ENCODE measurements around the gene APOBEC3B. TPM values are rescaled to one million over a fixed set of nuclear protein-coding genes. Genes with fewer than 3 reads are reported as not detected.

APOBEC3B gene
- total and polyA plus RNA-seq, 2 donors (not counting 3 experiments of a cell fraction or from before 2014, with no cell fraction given), result 10.3 to 19.9 TPM

GRCh38 chr22:39029227-39029626, 47.1 kb downstream of the APOBEC3B start:
- dilution Hi-C loops (cut with MboI; ENCODE audit: extremely low pct_ligation_motif_present, low sequenced_read_pairs), result no loop called here
- no peaks in the 10 kb centered on the region for H4K20me1 ChIP-seq (replicated peaks; ENCODE audit: control insufficient read depth, extremely low read depth, insufficient read depth, low read length)
- no peak for FAIRE-seq

GRCh38 chr22:39030705-39031104, 48.6 kb downstream of the APOBEC3B start:
- CTCF ChIA-PET, result no interaction called here
- BruUV-seq (replicated peaks), result no TSS peak
- Histone ChIP-seq H3K79me2 (ENCODE audit: control insufficient read depth, insufficient read depth, low read length) (no peaks in the 10 kb centered on the region), H3K4me2 (ENCODE audit: insufficient read depth, low read length) (no peak overlapping the region), H3K4me1 (ENCODE audit: control insufficient read depth, extremely low read depth, insufficient read depth, low read length) (no peaks in the 10 kb centered on the region), H4K20me1 (replicated peaks; ENCODE audit: control insufficient read depth, extremely low read depth, insufficient read depth, low read length) (no peaks in the 10 kb centered on the region), H3K9ac (replicated peaks; ENCODE audit: extremely low read depth, insufficient read depth, low read length) (no peak overlapping the region), H3K36me3 (ENCODE audit: control insufficient read depth in 2 of 2, extremely low read depth in 1 of 2, insufficient read depth in 2 of 2, low read length in 2 of 2) (no peaks in the 10 kb centered on the region), H3K4me3 (replicated peaks in 1 of 3; ENCODE audit: insufficient read depth in 1 of 3, low read depth in 1 of 3, low read length in 3 of 3) (no peak overlapping the region), H3K27me3 (ENCODE audit: control insufficient read depth in 2 of 2, insufficient read depth in 2 of 2, low read length in 2 of 2) (no peaks in the 10 kb centered on the region), H3K27ac (ENCODE audit: insufficient read depth, low read depth, low read length) (no peak overlapping the region), H3K9me3 (replicated peaks; ENCODE audit: control insufficient read depth, insufficient read depth, low read length) (no peaks in the 10 kb centered on the region), H3K9me1 (replicated peaks; ENCODE audit: control insufficient read depth, extremely low read depth, insufficient read depth, low read length) (no peaks in the 10 kb centered on the region), H2AFZ (ENCODE audit: low read depth, low read length) (no peak overlapping the region)
- DNase-seq (ENCODE audit: low read depth, low spot score), result no peak
- TF ChIP-seq MYC (IDR thresholded peaks at IDR 0.05; ENCODE audit: low read depth, low read length), result no peak
- TF ChIP-seq JUN (IDR thresholded peaks at IDR 0.05; ENCODE audit: borderline replicate concordance, insufficient read depth, insufficient read length, low read depth), result no peak
- no peak for TF ChIP-seq CTCF (IDR thresholded peaks at IDR 0.05; ENCODE audit: extremely low read depth in 1 of 2, insufficient read depth in 1 of 2, low read depth in 1 of 2, low read length in 2 of 2)
- TF ChIP-seq EZH2 (IDR thresholded peaks at IDR 0.05; ENCODE audit: borderline replicate concordance, low read depth, low read length, severe bottlenecking), result no peak
- TF ChIP-seq MAX (IDR thresholded peaks at IDR 0.05; ENCODE audit: insufficient read depth, insufficient read length), result no peak
- TF ChIP-seq GATA2 (IDR thresholded peaks at IDR 0.05; ENCODE audit: insufficient read depth, insufficient read length, low read depth, low read length), result no peak
- TF ChIP-seq POLR2AphosphoS5 (IDR thresholded peaks at IDR 0.05; ENCODE audit: insufficient read depth, low read depth, low read length), result no peak
- TF ChIP-seq FOS (IDR thresholded peaks at IDR 0.05; ENCODE audit: borderline replicate concordance, insufficient read depth, low read length), result no peak
- TF ChIP-seq POLR2A (IDR thresholded peaks at IDR 0.05; ENCODE audit: low read depth, low read length), result no peak
- no peak for FAIRE-seq
- POLR2A ChIA-PET, result no interaction called here
- dilution Hi-C loops (cut with MboI; ENCODE audit: extremely low pct_ligation_motif_present, low sequenced_read_pairs), result no loop called here
- intact Hi-C loops (cut with micrococcal nuclease), result no loop called here

More at GRCh38 chr22:39029227-39029626, 47.1 kb downstream of the APOBEC3B start:
- Histone ChIP-seq H3K9me1 (replicated peaks; ENCODE audit: control insufficient read depth, extremely low read depth, insufficient read depth, low read length) (no peaks in the 10 kb centered on the region), H3K79me2 (ENCODE audit: control insufficient read depth, insufficient read depth, low read length) (no peaks in the 10 kb centered on the region), H3K36me3 (ENCODE audit: control insufficient read depth in 2 of 2, extremely low read depth in 1 of 2, insufficient read depth in 2 of 2, low read length in 2 of 2) (peaks cover 0 to 3% of the 10 kb centered on the region in 2 experiments), H3K27me3 (ENCODE audit: control insufficient read depth in 2 of 2, insufficient read depth in 2 of 2, low read length in 2 of 2) (no peaks in the 10 kb centered on the region), H3K9me3 (replicated peaks; ENCODE audit: control insufficient read depth, insufficient read depth, low read length) (no peaks in the 10 kb centered on the region), H2AFZ (ENCODE audit: low read depth, low read length) (no peak overlapping the region), H3K4me2 (ENCODE audit: insufficient read depth, low read length) (no peak overlapping the region), H3K9ac (replicated peaks; ENCODE audit: extremely low read depth, insufficient read depth, low read length) (no peak overlapping the region), H3K27ac (ENCODE audit: insufficient read depth, low read depth, low read length) (no peak overlapping the region), H3K4me3 (replicated peaks in 1 of 3; ENCODE audit: insufficient read depth in 1 of 3, low read depth in 1 of 3, low read length in 3 of 3) (no peak overlapping the region), H3K4me1 (ENCODE audit: control insufficient read depth, extremely low read depth, insufficient read depth, low read length) (no peaks in the 10 kb centered on the region)
- ChIA-PET POLR2A (no interaction called here), CTCF (no interaction called here)
- BruUV-seq (replicated peaks), result no TSS peak
- no peak for DNase-seq (ENCODE audit: low read depth, low spot score)
- intact Hi-C loops (cut with micrococcal nuclease), result no loop called here
- no peak for TF ChIP-seq JUN (IDR thresholded peaks at IDR 0.05; ENCODE audit: borderline replicate concordance, insufficient read depth, insufficient read length, low read depth)
- TF ChIP-seq MYC (IDR thresholded peaks at IDR 0.05; ENCODE audit: low read depth, low read length), result no peak
- no peak for TF ChIP-seq GATA2 (IDR thresholded peaks at IDR 0.05; ENCODE audit: insufficient read depth, insufficient read length, low read depth, low read length)
- TF ChIP-seq FOS (IDR thresholded peaks at IDR 0.05; ENCODE audit: borderline replicate concordance, insufficient read depth, low read length), result no peak
- no peak for TF ChIP-seq POLR2AphosphoS5 (IDR thresholded peaks at IDR 0.05; ENCODE audit: insufficient read depth, low read depth, low read length)
- no peak for TF ChIP-seq POLR2A (IDR thresholded peaks at IDR 0.05; ENCODE audit: low read depth, low read length)
